CD4-positive, alpha-beta T cell (primary cell): Measurements from ENCODE around the gene RIC8B. TPM values are rescaled to one million over a fixed set of nuclear protein-coding genes. Genes with fewer than 3 reads are reported as not detected.

Source experiments
- ATAC-seq: fragments of 200-7000 bp; cut with Tn5 transposase; one replicate; pipeline ENCODE4 v1.10.0; 2022; ENCODE audit warnings: mild to moderate bottlenecking; ENCODE audit not compliant: poor library complexity
- CTCF ChIA-PET: fragments of 350-600 bp; sonication (Branson Sonifier 250); formaldehyde crosslinking; loops from one replicate; lab custom pipeline; 2021; ENCODE audit warnings: antibody characterized with exemption, inconsistent platforms; lab: Charles Lee
- POLR2A ChIA-PET: fragments of 350-600 bp; sonication (Branson Sonifier 250); formaldehyde crosslinking; loops from one replicate; lab custom pipeline; 2021; ENCODE audit warnings: antibody characterized with exemption, inconsistent platforms; lab: Charles Lee
- DNase-seq, 14 experiments: peaks; one replicate each; pipeline ENCODE4 v3.0.0-alpha.2; 2013 to 2020; ENCODE audit warnings: mixed read lengths in 2 of 14
- H3K27ac ChIP-seq, 2 donors: one replicate each; pipeline versions ENCODE4 v1.5.1 to v1.7.0; 2013; ENCODE audit warnings: low read length in 2 of 2, low read depth in 1 of 2, mild to moderate bottlenecking in 1 of 2
- H3K27me3 ChIP-seq, 2 experiments: 1 replicate in 1 of 2; 2 replicates in 1 of 2; pipeline versions ENCODE4 v1.6.1 to v1.7.0; 2013; ENCODE audit warnings: low read length in 2 of 2, control low read depth in 1 of 2, mild to moderate bottlenecking in 1 of 2, moderate library complexity in 1 of 2; ENCODE audit not compliant: insufficient read depth in 2 of 2, control insufficient read depth in 1 of 2
- H3K36me3 ChIP-seq: one replicate; pipeline ENCODE4 v1.6.1; 2013; ENCODE audit warnings: low read length, control low read depth; ENCODE audit not compliant: insufficient read depth
- H3K4me1 ChIP-seq: one replicate; pipeline ENCODE4 v1.6.1; 2013; ENCODE audit warnings: low read length, control low read depth; ENCODE audit not compliant: insufficient read depth
- H3K4me3 ChIP-seq: one replicate; pipeline ENCODE4 v1.5.1; 2013; ENCODE audit warnings: mild to moderate bottlenecking, low read length, moderate library complexity
- H3K9me3 ChIP-seq, 2 experiments: 1 replicate in 1 of 2; 2 replicates in 1 of 2; pipeline versions ENCODE4 v1.6.1 to v1.7.0; 2013; ENCODE audit warnings: low read length in 2 of 2, mild to moderate bottlenecking in 2 of 2, control low read depth in 1 of 2, moderate library complexity in 1 of 2; ENCODE audit not compliant: control insufficient read depth in 1 of 2, insufficient read depth in 1 of 2
- H3K27ac Mint-ChIP-seq: one replicate; pipeline ENCODE4 v1.8.0; 2020; ENCODE audit warnings: mixed read lengths
- H3K27me3 Mint-ChIP-seq: one replicate; pipeline ENCODE4 v1.8.0; 2021; ENCODE audit warnings: mixed read lengths
- H3K36me3 Mint-ChIP-seq: one replicate; pipeline ENCODE4 v1.8.0; 2021; ENCODE audit warnings: low read depth, mixed read lengths
- H3K4me1 Mint-ChIP-seq: one replicate; pipeline ENCODE4 v1.8.0; 2021; ENCODE audit warnings: low read depth, mixed read lengths
- H3K4me3 Mint-ChIP-seq: one replicate; pipeline ENCODE4 v1.8.0; 2020; ENCODE audit warnings: mild to moderate bottlenecking, mixed read lengths
- H3K9me3 Mint-ChIP-seq: one replicate; pipeline ENCODE4 v1.8.0; 2020; ENCODE audit warnings: mixed read lengths
- CTCF ChIP-seq: fragments of 200-600 bp; IDR thresholded peaks from one replicate; pipeline ENCODE4 v1.8.0; 2022; ENCODE audit warnings: antibody characterized with exemption, mild to moderate bottlenecking
- intact Hi-C, 2 experiments: fragments of 100-400 bp; cut with DNase I in 1 of 2; cut with micrococcal nuclease in 1 of 2; formaldehyde crosslinking; loops; one replicate each; pipeline versions ENCODE4 v1.15.1 to v1.9.0; 2023 to 2025; cut with DNase I, micrococcal nuclease
- total RNA-seq, 174 experiments: library from RNA in 2 of 174; stranded (reverse) in 2 of 174; gene quantifications; one replicate each; pipeline ENCODE4 v1.2.3 and lab custom pipeline; 2021 to 2026

The RIC8B gene
- total RNA-seq, 2 experiments from 2014 or later, result 5.5 to 9.0 TPM

GRCh38 chr12:106879612-106880011 lies 105.1 kb downstream of the RIC8B start:
- no peak overlapping the region for H3K27ac ChIP-seq
- H3K36me3 ChIP-seq, result peaks cover 41% of the 10 kb centered on the region
- no peaks in the 10 kb centered on the region for H3K9me3 ChIP-seq
- H3K27ac Mint-ChIP-seq, result no peak overlapping the region
- no peak overlapping the region for H3K4me3 ChIP-seq
- no peaks in the 10 kb centered on the region for H3K27me3 ChIP-seq
- no peaks in the 10 kb centered on the region for H3K9me3 Mint-ChIP-seq
- H3K4me1 Mint-ChIP-seq, result no peaks in the 10 kb centered on the region
- intact Hi-C loops, result no loop called here
- ChIA-PET CTCF (no interaction called here), POLR2A (interaction anchor here (0.6 kb wide), 1 partner anchor 98 kb away, joined by 4 read pairs; no protein-coding TSS in a partner anchor)
- H3K36me3 Mint-ChIP-seq, result peaks cover 71% of the 10 kb centered on the region
- H3K4me3 Mint-ChIP-seq, result no peak overlapping the region
- ATAC-seq (no peak), DNase-seq (no peak)
- H3K27me3 Mint-ChIP-seq, result no peaks in the 10 kb centered on the region
- TF ChIP-seq CTCF, result no peak
- H3K4me1 ChIP-seq, result no peaks in the 10 kb centered on the region

DNA sequence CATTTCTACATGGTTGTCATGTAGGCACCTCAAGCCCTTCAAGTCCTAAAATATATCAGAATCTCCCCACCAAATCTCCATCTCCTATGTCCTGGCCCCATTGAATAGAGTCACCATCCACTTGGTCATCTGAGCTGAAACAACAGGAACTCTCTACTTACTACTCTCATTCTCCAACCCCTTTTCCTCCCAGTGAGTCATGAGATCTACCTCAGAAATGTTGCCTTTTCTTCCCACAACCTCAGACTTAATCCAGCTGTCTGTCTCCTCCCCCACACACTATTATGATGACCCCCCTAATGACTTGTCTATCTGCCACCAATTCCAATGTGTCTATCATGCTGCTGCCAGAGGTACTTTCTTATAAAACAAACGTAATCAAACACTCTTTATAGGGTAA lies 108.9 kb downstream of the RIC8B start:
- no peak overlapping the region for H3K4me3 ChIP-seq
- H3K27me3 Mint-ChIP-seq, result no peaks in the 10 kb centered on the region
- DNase-seq (no peak), ATAC-seq (no peak)
- H3K27me3 ChIP-seq, result no peaks in the 10 kb centered on the region
- ChIA-PET POLR2A (no interaction called here), CTCF (interaction anchor here (1.2 kb wide), 1 partner anchor 20 kb away, joined by 3 read pairs; no protein-coding TSS in a partner anchor)
- H3K9me3 ChIP-seq, result no peaks in the 10 kb centered on the region
- intact Hi-C loops, result no loop called here
- no peak overlapping the region for H3K4me3 Mint-ChIP-seq
- H3K27ac ChIP-seq, result no peak overlapping the region
- no peak overlapping the region for H3K27ac Mint-ChIP-seq
- no peaks in the 10 kb centered on the region for H3K4me1 Mint-ChIP-seq
- H3K4me1 ChIP-seq, result no peaks in the 10 kb centered on the region
- no peak for TF ChIP-seq CTCF
- peaks cover 87% of the 10 kb centered on the region for H3K36me3 Mint-ChIP-seq
- peaks cover 71% of the 10 kb centered on the region for H3K36me3 ChIP-seq
- H3K9me3 Mint-ChIP-seq, result no peaks in the 10 kb centered on the region

GRCh38 chr12:106885026-106885425 lies 110.5 kb downstream of the RIC8B start:
- DNase-seq (no peak), ATAC-seq (no peak)
- Histone ChIP-seq H3K27ac (no peak overlapping the region), H3K4me1 (no peaks in the 10 kb centered on the region), H3K27me3 (no peaks in the 10 kb centered on the region), H3K36me3 (peaks cover 67% of the 10 kb centered on the region), H3K9me3 (no peaks in the 10 kb centered on the region), H3K4me3 (no peak overlapping the region)
- POLR2A ChIA-PET, result no interaction called here
- CTCF ChIA-PET, result interaction anchor here (0.8 kb wide), 1 partner anchor 9 kb away, joined by 3 read pairs; no protein-coding TSS in a partner anchor
- intact Hi-C loops, result no loop called here
- Mint-ChIP-seq H3K27me3 (no peaks in the 10 kb centered on the region), H3K27ac (no peak overlapping the region), H3K4me3 (no peak overlapping the region), H3K9me3 (no peaks in the 10 kb centered on the region), H3K4me1 (no peaks in the 10 kb centered on the region), H3K36me3 (peaks cover 72% of the 10 kb centered on the region)
- no peak for TF ChIP-seq CTCF
